Prostate gland (tissue), 2 donors: ENCODE results near the gene CD37.
A peak's percentile ranks its signal among the peaks of the same experiment; 100 is the strongest.

Source experiments
- CTCF ChIP-seq, 4 experiments: fragments of 200-600 bp in 2 of 4; fragments of 450-650 bp in 2 of 4; sonication (generic) in 2 of 4; IDR thresholded peaks; 1 replicate in 3 of 4; 2 replicates in 1 of 4; pipeline ENCODE4 v1.5.1; 2016 to 2019; ENCODE audit warnings: antibody characterized with exemption in 4 of 4, mild to moderate bottlenecking in 2 of 4, moderate library complexity in 2 of 4
- POLR2A ChIP-seq: fragments of 450-650 bp; IDR thresholded peaks from one replicate; pipeline ENCODE4 v1.6.1; 2016; ENCODE audit warnings: antibody characterized with exemption, mild to moderate bottlenecking

- TF ChIP-seq POLR2A (peak; percentile 45), CTCF (IDR thresholded peaks at IDR 0.05) (peak in 1 of 4 experiments; percentile 14)
These were observed 4.3 kb downstream of the CD37 start for GRCh38 chr19:49339301-49340068.
